ENCODE data around the gene GPATCH3. TPM values are rescaled to one million over a fixed set of nuclear protein-coding genes. Genes with fewer than 3 reads are reported as not detected.

GPATCH3 gene
- total RNA-seq, 2 donors from 2014 or later = 6.2 to 8.3 TPM

DNA sequence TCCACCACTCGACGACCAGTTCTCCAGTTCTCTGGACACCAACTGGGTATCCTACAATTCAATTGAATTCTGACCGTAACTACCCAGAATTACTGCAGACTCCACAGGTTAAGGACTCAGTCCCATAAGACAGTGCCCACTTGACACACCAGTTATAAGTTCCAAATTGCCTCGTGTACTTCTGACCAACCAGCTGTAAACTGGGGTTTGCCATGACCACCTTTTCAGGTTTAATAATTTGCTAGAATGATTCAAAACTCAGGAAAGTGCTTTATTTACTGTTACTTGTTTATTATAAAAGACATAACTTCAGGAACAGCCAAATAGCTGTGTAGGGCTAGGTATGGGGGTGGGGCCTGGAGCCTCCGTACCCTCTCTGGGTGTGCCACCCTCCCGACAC is 36.6 kb upstream of the GPATCH3 start:
- DNase-seq (ENCODE audit: low spot score) = no peak
- no peaks in the 10 kb centered on the region for H3K27me3 ChIP-seq
- peaks cover 8% of the 10 kb centered on the region for H3K36me3 ChIP-seq
- no peaks in the 10 kb centered on the region for H3K9me3 ChIP-seq
- TF ChIP-seq CTCF (IDR thresholded peaks at IDR 0.05) = no peak
- no peak overlapping the region for H3K27ac ChIP-seq
- H3K4me1 ChIP-seq = peaks cover 0 to 20% of the 10 kb centered on the region in 2 donors
- no peak overlapping the region for H3K4me3 ChIP-seq

GRCh38 chr1:26932531-26932930 is 32.3 kb upstream of the GPATCH3 start:
- no peak overlapping the region for H3K4me3 ChIP-seq
- DNase-seq (ENCODE audit: low spot score) = no peak
- peaks cover 22% of the 10 kb centered on the region for H3K36me3 ChIP-seq
- H3K4me1 ChIP-seq = peaks cover 0 to 1% of the 10 kb centered on the region in 2 donors
- H3K9me3 ChIP-seq = no peaks in the 10 kb centered on the region
- no peak for TF ChIP-seq CTCF (IDR thresholded peaks at IDR 0.05)
- no peak overlapping the region for H3K27ac ChIP-seq
- H3K27me3 ChIP-seq = no peaks in the 10 kb centered on the region

GRCh38 chr1:26923711-26924110 is 23.4 kb upstream of the GPATCH3 start:
- H3K27ac ChIP-seq = no peak overlapping the region
- H3K4me1 ChIP-seq = peaks cover 0 to 25% of the 10 kb centered on the region in 2 donors
- no peak for DNase-seq (ENCODE audit: low spot score)
- no peaks in the 10 kb centered on the region for H3K27me3 ChIP-seq
- no peak for TF ChIP-seq CTCF (IDR thresholded peaks at IDR 0.05)
- peaks cover 43% of the 10 kb centered on the region for H3K36me3 ChIP-seq
- no peak overlapping the region for H3K4me3 ChIP-seq
- no peaks in the 10 kb centered on the region for H3K9me3 ChIP-seq

- no peak for DNase-seq (ENCODE audit: low spot score)
- Histone ChIP-seq H3K4me1 (peaks cover 0 to 25% of the 10 kb centered on the region in 2 donors), H3K9me3 (no peaks in the 10 kb centered on the region), H3K27ac (no peak overlapping the region), H3K4me3 (no peak overlapping the region), H3K36me3 (peaks cover 38% of the 10 kb centered on the region), H3K27me3 (no peaks in the 10 kb centered on the region)
- TF ChIP-seq CTCF (IDR thresholded peaks at IDR 0.05) = no peak
Observed at GRCh38 chr1:26922901-26923300, 22.6 kb upstream of the GPATCH3 start.

DNA sequence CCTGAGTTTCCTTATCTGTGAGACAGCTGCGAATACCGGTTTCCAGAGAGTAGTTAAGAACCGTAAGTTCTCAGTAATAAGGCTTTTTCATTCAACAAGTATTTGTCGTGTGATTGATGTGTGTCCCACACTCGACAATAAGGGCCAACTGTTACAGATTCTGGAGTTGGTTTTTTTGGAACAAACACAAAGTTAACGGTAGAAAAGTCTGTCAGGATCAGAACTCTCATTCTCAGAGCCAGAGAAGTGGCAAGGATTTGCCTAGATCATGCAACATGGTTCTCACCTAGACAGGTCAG is 22.1 kb upstream of the GPATCH3 start:
- peak overlapping the region in 1 of 2 donors; percentile 94 for H3K27ac ChIP-seq
- no peaks in the 10 kb centered on the region for H3K27me3 ChIP-seq
- TF ChIP-seq CTCF (IDR thresholded peaks at IDR 0.05) = no peak
- DNase-seq (ENCODE audit: low spot score) = no peak
- H3K4me1 ChIP-seq = peaks cover 0 to 25% of the 10 kb centered on the region in 2 donors
- H3K9me3 ChIP-seq = no peaks in the 10 kb centered on the region
- H3K4me3 ChIP-seq = peak overlapping the region; percentile 72 to 99
- H3K36me3 ChIP-seq = peaks cover 33% of the 10 kb centered on the region
